ENCODE data around the gene RBPJL.

GRCh38 chr20:45294003-45294368 is 12.7 kb upstream of the RBPJL start:
- TF ChIP-seq CTCF (IDR thresholded peaks at IDR 0.05), result no peak
- TF ChIP-seq POLR2A (IDR thresholded peaks at IDR 0.05), result no peak
